ENCODE measurements around the gene CELSR3. TPM values are rescaled to one million over a fixed set of nuclear protein-coding genes. Genes with fewer than 3 reads are reported as not detected.

CELSR3 gene
- total and polyA plus RNA-seq, 2 of the 4 experiments (the other 2 are of a cell fraction): 0.18 to 0.63 TPM

DNA sequence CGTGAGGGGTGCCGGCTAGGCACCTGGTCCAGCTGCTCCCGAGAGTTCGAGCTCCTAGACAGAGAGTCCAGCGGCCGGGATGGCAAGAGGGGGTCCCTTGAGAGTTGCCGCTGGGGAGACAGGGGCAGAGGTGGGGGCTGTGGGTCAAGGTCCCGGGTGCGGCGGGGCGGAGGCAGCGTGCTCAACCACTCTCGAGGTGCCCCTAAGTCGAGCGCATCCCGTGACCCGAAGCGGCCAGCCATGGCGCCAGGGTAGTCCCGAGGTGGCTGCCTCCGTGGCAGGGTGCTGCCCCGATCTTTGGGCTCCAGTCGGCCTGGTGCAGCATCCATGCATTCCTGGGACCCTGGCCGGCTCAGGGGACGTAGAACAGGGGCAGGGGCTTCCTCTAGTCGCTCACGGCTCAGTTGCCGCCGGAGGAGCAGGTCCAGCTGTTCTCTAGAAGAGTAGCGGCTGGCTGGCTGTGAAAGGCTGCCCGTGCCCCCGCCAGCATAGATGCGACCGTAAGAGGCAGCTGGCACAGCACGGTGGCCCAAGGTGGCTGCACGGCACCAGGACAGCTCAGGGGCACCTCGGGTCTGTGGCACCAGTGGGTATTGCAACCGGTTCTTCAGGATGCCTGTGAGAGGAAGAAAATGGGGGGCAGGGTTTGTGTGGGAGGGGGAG is 22.6 kb downstream of the CELSR3 start:
- ChIA-PET POLR2A (ENCODE audit: unreplicated experiment) (no interaction called here), CTCF (no interaction called here)
- peaks cover 2% of the 10 kb centered on the region for H4K20me1 ChIP-seq (ENCODE audit: insufficient read depth, low read length)
- H3K14ac ChIP-seq (replicated peaks; ENCODE audit: low read depth, low read length): no peak overlapping the region
- no peak overlapping the region for H2AK9ac ChIP-seq (replicated peaks; ENCODE audit: low read depth, low read length, poor library complexity)
- no peak overlapping the region for H3K4me2 ChIP-seq (ENCODE audit: low read depth, low read length)
- no peak for ATAC-seq (ENCODE audit: low read depth)
- H3K4ac ChIP-seq (ENCODE audit: low read depth, low read length): no peak overlapping the region
- peaks cover 14 to 19% of the 10 kb centered on the region in 2 experiments; a peak in 3 of 4 replicates for H3K79me1 ChIP-seq (ENCODE audit: low read depth in 1 of 2, low read length in 2 of 2)
- no peak overlapping the region for H2BK5ac ChIP-seq (ENCODE audit: low read depth, low read length, poor library complexity, severe bottlenecking)
- H3K4me3 ChIP-seq (ENCODE audit: insufficient read depth, low read depth, low read length): no peak overlapping the region
- H2BK15ac ChIP-seq (ENCODE audit: low read depth, low read length): no peak overlapping the region
- no TSS peak for BruUV-seq (replicated peaks)
- no peak overlapping the region for H3K23ac ChIP-seq (ENCODE audit: low read depth, low read length)
- H4K5ac ChIP-seq (ENCODE audit: low read depth, low read length): no peak overlapping the region
- in situ Hi-C loops (cut with MboI; ENCODE audit: low sequenced_read_pairs) (no loop called here), intact Hi-C loops (cut with micrococcal nuclease) (loop anchor here (10.0 kb wide), 1 partner anchor 195 kb away; the partner anchor contains the start of genes ATRIP, CCDC51 and TMA7), dilution Hi-C loops (cut with HindIII; ENCODE audit: low sequenced_read_pairs, unreplicated experiment) (no loop called here)
- no peak for TF ChIP-seq CHD1 (IDR thresholded peaks at IDR 0.05; ENCODE audit: low read depth, low read length)
- no peak for TF ChIP-seq POLR2A (IDR thresholded peaks at IDR 0.05; ENCODE audit: low read depth, low read length)
- no peak for TF ChIP-seq CTCF (conservative IDR thresholded peaks at IDR 0.05; ENCODE audit: low read depth, low read length)
- no peak for TF ChIP-seq RFX5 (IDR thresholded peaks at IDR 0.05; ENCODE audit: low read depth, low read length)
- TF ChIP-seq CEBPB (IDR thresholded peaks at IDR 0.05; ENCODE audit: low read depth, low read length): no peak
- no peak for TF ChIP-seq RAD21 (IDR thresholded peaks at IDR 0.05; ENCODE audit: low read length)
- H3K27me3 ChIP-seq (ENCODE audit: control insufficient read depth, insufficient read depth, low read length): no peaks in the 10 kb centered on the region
- H2BK20ac ChIP-seq (ENCODE audit: low read depth, low read length): no peak overlapping the region
- 77% methylated on average over 27 of the region's 38 CpGs; no CpG with 5 or more reads in 1 of the 2 experiments for WGBS, 2 experiments (ENCODE audit: extremely low coverage in 2 of 2, insufficient read length in 1 of 2)
- no peaks in the 10 kb centered on the region for H3K9me3 ChIP-seq (ENCODE audit: control insufficient read depth, insufficient read depth, low read length)
- no peak for DNase-seq
- no peak overlapping the region for H3K27ac ChIP-seq (ENCODE audit: insufficient read depth, low read length)
- H4K8ac ChIP-seq (ENCODE audit: low read depth in 2 of 2, low read length in 2 of 2): no peak overlapping the region
- H3K9me1 ChIP-seq (ENCODE audit: insufficient read depth, low read length): no peaks in the 10 kb centered on the region
- no peak overlapping the region for H4K91ac ChIP-seq (ENCODE audit: insufficient read depth, low read depth, low read length)
- H3K18ac ChIP-seq (ENCODE audit: low read depth, low read length): no peak overlapping the region
- H3K9ac ChIP-seq (ENCODE audit: low read depth, low read length): no peak overlapping the region
- H3K4me1 ChIP-seq (ENCODE audit: control insufficient read depth, insufficient read depth, low read length): peaks cover 7% of the 10 kb centered on the region
- no peak overlapping the region for H2AK5ac ChIP-seq (ENCODE audit: low read depth, low read length)
- no peak overlapping the region for H2AFZ ChIP-seq (replicated peaks; ENCODE audit: low read length, poor library complexity)
- no peak overlapping the region for H2BK120ac ChIP-seq (ENCODE audit: low read depth, low read length)
- no peak overlapping the region for H3K56ac ChIP-seq (ENCODE audit: extremely low read depth, insufficient read depth, low read length)
- peaks cover 4% of the 10 kb centered on the region; the same call in 1 of the 2 replicates for H3K36me3 ChIP-seq (ENCODE audit: control insufficient read depth, insufficient read depth, low read length)
